NCI-H2196 treated with DMSO at 0.1 percent for 48 hours (cell line): ENCODE data around the gene RSPRY1.

Source experiments
- DNase-seq: peaks from one replicate; lab custom pipeline; 2025; ENCODE audit not compliant: unreplicated experiment; lab: John Stamatoyannopoulos, UW

Gene RSPRY1

DNA sequence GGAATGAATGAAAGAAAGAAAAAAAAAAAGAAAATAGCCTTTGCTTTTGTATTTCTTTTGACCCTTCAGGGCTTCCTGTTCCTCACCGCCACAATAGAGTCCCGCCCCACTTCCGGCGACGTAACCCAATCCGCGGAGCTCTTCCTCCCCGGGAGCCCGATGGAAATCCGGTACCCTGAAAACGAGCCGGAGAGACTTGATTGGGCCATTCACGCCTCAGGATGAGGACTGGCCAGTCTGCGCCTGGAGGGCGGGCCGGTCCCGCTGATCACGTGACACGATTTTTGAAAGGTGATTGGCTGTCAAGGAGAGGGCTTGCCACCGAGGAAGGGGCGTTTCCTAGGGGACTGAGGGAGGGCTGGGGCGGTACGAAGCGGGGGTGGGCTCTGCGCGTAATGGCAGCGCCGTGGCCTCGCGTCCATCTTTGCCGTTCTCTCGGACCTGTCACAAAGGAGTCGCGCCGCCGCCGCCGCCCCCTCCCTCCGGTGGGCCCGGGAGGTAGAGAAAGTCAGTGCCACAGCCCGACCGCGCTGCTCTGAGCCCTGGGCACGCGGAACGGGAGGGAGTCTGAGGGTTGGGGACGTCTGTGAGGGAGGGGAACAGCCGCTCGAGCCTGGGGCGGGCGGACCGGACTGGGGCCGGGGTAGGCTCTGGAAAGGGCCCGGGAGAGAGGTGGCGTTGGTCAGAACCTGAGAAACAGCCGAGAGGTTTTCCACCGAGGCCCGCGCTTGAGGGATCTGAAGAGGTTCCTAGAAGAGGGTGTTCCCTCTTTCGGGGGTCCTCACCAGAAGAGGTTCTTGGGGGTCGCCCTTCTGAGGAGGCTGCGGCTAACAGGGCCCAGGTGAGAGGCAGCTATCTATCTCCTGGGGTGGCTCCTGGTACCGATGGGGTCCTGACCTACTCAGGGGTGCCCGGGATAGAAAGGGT, at the start of gene RSPRY1, which contains the start of gene PSME3IP1:
RSPRY1 (plus strand) TSS at position 385 of the 927 bp plus-strand sequence. CDS start 18,330 bp downstream, outside the sequence.
PSME3IP1 (minus strand) TSS at position 95 of the 927 bp plus-strand sequence. CDS start 12,185 bp downstream, outside the sequence.
- peak; percentile 86 for DNase-seq

DNA sequence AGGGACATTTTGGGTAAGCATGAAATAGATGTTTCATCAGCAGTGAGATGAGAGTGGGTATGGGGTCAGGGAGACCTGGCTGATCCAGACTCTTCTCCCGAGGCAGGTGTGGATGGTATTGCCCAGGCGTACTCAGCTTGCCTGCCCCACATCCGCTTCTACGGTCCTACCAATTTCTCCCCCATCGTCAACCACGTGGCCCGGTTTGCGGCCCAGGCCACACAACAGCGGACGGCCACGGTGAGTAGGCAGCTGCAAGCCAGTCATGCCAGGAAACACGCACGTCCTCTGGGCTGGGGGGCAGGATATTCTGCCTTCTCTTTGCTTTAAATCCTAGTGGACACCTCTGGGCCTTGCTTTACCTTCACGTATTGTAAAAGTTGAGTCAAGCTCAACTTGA, 49.1 kb upstream of the RSPRY1 start:
- no peak for DNase-seq

DNA sequence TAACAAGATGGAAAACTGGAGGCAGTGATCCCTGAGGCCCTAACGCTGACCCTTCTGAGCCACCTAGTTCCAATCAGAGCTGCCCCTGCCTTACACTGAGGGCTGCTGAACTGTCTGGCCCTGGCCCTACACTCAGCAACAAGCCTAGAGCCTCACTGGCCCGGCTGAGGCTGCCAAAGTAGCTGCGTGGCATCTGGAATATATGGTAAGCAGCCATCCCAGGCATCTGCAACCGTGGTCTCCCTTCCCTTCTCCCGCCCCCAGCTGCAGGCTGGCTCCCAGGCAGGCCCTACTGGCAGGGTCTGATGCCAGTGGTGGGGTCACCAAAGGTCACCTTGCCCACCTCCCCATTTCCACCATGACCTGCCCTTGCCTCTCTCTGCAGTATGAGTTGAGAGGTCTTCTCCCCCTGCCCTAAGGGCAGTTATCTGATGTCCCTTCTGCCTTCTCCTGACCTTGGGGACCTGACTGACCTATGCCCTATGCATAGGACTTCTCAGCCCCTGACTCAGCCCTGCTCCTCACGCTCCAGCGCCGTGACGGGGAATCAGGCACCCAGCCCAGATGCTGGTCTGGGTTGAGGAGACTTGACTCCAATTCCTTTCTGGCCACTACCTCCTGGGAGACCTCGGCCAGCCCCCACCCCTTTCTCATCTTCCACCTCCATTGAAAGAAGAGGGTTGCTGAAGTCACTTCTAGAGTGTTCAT, 48.4 kb upstream of the RSPRY1 start:
- no peak for DNase-seq

DNA sequence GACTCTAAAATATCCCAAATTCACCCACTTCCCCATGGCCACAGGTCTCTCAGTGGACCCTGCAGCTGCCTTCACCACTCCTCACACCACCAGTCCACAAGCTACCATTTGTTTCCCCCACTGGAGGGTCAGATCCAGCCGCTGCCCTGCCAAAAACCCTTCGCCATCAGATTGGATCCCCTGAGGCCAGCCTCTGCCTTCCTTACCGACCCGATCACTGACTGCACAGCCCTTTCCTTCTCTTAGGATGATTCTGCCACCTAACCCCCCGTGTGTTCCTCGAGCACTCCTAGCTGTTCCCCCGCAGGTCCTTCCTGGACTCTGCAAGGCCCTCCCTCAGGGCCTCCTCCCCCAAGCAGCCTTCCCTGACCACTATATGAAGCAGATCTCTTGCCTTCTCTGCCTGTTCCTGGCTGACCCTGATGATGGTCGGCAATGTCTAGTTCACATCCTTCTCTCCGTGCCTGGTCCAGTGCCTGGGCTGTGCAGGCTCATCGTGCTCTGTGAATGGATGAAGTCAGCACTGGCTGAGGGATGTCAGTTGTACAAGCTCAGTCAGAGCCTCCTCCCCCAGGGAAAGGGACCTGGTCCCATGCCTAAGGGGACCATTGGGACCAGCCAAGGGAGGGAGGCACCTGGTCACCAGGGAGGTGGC, 47.7 kb upstream of the RSPRY1 start:
- DNase-seq: no peak

DNA sequence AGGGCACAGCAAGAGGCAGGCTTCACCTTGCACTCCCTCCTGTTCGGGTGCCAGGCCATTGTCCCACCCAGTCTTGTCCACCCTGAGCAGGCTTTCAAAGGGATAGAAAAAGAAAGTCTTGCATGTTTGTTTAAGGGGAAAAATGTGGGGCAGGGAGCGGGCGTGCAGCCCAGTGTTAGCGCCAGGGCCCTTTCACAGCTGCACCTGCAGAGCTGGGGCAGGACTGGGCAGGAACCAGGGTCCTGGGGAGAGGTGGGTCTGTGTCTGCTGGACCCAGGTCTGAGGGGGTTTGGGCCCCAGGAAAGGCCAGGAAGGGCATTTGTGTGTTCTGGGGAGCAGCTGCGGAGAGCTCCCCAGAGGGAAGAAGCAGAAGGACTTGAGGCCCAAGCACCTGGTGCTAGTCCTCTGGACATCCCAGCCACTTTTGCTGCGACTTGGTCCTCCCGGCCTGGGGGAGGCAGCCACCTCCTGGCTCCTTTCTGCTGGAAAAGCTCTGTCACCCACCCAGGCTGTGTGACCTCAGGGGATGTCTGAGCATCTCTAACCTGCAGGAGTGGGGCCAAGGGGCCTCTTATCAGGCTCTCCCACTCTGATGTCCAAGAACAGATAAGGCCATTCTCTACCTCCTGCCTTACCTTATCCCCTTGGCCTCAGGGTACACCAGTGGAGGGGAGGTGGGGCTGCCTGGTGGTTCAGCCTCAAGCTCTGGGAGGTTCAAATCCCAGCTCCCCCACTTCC, 45.0 kb upstream of the RSPRY1 start:
- DNase-seq: no peak

DNA sequence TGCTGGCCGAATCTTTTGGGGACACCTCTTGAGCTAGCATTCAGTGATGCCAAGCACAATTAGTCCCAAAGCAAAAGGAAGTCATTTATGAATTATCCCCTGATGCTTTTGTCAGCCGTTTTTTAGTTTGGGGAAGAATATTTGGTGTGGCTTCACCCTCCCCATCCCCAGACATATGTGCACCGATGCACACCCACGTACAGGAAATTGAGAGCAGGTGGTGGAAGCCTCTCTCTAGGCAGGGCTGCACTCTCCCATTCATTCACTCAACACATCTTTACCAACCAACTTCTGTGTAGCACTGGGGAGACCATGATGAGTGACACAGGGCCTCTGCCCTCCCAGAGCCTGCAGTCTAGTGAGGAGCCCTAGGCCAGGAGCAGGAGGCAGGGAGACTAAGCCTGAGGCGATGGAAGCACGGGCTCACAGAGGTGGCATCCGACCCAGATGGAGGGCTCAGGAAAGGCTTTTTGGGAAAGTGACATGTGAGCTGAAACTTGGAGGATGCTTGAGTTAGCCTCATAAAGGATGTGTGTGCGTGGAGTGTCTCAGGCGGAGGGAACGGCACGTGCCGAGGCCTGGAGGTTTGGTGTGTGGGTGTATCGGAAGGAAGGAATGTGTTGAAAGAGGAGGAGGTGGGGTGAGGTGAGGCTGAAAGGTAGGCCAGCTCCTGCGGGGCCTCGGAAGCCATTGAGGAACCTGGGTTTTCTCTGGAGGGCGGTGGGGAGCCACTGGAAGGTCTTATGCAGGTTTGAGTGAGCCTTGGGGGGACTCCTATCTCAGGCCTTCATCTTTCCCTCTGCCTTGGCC, 44.1 kb upstream of the RSPRY1 start:
- no peak for DNase-seq

DNA sequence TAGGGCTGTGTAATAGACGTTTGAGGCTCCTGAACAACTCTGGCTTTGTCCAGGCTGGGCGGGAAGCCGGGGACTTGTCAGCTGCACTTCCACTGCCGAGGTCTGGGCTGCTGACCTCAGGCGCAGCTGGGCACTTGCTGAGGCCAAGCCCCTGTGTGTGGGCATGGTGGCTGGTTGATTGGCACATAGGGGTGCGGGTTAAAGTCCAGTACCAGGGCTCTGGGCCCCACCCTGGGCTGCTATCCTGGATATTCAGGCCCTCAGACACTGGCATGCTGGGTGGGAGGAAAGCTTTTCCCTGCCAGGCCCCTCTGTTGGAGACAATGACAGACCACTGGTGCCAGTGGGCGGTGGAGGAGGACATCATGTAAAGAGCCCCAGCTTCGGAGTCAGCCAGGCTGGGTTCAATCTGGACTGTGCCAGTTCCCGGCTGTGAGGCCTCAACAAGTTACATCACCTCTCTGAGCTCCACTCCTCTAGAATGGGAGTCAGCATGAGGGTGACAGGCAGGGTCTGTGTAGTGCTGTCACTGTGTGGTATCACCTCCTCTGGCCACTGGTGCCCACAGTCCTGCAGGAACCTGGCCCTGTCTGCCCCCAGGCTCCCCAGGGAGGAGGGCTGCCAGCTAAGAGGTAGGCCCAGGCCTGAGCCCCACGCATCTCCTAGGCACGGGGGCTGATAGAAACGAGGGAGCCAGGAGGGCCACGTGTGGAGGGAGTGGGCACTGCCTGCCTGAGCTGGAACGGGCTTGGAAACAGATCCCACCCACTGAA, 42.8 kb upstream of the RSPRY1 start:
- no peak for DNase-seq

DNA sequence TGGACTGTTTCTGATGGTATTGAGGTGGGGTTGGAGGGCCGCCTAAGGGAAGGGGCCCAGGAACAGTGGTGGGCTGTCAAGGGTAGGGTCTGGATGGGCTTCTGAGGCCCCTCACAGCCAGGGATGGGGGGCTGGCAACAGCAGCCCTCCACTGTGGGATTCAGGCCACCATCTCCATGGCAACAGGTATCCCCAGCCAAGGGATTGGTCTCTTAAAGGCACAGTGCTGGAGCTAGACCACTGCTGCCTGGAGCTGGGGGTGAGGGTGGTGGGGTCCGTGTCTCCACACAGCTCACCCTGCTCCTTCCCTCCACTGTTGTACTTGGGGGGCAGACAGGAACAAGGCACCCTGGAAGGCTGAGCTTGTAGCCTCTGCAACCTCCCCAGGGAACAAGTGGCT, 42.1 kb upstream of the RSPRY1 start:
- DNase-seq: no peak

DNA sequence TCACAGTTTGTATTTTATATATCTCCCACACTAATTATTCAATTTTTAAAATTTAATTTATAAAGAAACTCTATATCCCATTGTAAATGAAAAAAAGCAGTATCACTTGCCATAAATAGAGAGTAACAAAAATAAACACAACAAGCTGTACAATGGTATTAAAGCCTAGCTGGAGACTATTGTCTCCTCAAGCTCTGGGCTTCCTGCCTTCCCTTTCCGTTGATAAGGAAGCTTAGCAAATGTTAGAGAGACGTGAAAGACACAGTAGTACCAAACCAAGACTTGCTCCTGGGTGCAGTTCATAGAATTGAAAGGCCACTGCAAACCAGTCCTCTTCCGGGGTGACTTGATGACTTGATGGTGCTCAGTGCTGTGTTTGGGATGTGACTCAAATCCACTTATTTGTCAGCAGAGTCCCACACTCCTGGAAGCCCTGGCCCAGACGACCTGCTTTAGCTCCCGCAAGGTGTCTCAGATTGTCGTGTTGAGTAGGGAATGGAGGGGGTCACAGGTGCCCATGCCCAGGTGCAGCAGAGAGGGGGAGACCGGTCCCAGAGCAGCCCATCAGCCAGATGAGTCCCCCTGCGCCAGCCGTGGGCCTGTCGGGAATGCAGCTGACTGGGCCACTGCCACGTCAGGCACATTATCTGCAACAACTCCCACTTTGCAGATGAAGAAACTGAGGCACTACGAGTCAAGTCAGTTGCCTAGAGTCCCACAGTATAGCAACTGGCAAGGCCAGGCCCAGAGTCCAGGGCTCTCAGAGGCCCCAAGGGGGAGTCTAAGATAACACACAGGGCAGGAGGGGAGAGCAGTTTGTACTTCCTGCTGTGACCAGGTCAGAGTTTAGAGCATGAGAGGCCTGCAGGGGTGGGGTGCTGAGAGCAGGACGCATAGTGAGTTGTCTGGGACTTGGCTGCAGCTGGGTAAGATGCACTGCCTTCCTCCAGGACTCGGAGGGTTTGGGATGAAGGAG, 40.8 kb upstream of the RSPRY1 start:
- DNase-seq: no peak

DNA sequence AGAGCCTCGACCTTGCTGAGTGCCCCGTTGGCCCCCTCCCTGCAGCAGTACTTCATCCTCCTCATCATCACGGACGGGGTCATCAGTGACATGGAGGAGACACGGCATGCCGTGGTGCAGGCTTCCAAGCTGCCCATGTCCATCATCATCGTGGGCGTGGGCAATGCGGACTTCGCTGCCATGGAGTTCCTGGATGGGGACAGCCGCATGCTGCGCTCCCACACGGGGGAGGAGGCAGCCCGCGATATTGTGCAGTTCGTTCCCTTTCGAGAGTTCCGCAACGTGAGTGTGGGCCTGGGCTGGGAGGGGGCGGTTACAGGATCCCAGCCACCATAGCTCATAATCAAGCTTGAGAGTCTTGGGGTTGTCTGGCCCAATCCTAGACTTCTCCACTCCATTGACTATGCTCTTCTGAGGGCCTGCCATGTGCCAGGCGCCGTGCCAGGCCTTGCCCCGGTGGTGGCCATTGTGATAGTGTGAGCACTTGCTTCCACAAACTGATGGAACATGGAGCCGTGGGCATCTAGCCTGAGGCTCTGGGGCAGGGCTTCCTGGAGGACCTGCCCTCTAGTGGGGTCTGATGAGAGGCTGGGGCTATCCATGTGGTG, 40.0 kb upstream of the RSPRY1 start:
- DNase-seq: no peak

DNA sequence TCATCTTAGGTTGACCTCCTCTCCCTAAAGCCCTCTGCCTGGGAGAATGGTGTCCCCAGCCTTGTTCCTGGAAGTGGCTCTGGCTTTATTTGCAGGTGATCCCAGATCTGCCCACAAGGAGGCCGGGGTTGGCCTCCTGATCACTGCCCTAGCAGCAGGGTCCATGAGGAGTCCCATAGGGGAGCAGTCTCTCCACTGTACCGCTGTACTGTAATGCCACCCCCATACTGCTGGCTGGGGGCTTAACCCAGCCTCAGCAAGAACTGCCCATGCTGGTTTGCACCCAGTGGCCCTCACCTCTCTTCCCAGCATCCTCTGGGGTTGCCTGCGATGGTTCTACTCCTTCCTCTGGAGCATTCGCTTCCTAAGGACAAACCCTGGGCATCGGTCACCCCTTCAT, 39.4 kb upstream of the RSPRY1 start:
- no peak for DNase-seq

DNA sequence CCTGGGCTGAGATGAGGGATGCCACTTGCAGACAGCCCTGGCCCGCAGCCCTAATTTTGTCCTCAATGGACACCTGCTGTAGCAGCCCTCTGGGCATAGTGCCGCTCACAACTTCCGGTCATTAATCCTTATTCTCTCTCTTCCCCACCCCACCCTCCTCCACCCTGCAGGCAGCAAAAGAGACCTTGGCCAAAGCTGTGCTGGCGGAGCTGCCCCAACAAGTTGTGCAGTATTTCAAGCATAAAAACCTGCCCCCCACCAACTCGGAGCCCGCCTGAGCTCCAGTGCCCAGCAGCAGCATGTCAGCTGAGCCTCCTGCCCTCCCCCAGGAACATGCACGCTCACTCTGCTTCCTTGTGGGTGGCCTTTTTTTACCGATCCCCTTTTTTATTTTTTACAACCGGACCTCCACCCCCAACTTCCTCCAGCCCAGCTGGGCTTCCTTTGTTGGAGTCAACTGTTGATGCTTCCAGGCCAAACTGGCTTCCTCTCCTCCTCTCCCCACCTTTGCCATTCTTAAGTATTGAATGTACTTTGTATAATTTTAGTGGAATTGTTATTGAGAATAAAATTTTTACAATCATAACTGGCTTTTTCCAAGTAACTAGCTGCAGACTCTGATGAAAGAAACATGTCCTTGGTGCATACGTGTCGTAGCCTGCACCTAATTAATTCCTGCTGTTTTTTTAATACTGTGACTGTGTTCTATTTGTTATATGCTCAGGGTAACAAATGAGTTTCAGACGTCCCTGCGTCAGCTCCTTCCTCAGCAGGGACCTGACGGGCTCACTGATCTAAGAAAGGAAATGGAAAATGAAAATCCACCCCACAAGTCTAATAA, 38.5 kb upstream of the RSPRY1 start:
- no peak for DNase-seq

DNA sequence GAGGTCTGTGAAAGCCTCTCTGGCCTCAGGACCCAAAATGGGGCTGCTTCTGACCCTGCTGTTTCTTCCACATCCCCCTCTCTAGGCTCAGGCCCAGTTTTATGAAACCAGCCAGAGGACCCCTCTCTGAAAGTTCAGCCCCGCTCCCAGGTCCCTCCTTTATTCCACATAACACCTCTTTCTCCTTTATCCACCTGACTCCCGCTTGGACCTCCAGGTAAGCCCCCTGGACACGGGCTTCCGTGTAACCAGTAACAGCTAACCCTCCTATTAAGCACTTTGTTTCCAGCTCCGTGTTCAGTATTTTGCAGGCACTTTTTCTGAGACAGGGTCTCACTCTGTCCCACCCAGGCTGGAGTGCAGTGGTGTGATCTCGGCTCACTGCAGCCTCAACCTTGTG, 37.6 kb upstream of the RSPRY1 start:
- DNase-seq: no peak

DNA sequence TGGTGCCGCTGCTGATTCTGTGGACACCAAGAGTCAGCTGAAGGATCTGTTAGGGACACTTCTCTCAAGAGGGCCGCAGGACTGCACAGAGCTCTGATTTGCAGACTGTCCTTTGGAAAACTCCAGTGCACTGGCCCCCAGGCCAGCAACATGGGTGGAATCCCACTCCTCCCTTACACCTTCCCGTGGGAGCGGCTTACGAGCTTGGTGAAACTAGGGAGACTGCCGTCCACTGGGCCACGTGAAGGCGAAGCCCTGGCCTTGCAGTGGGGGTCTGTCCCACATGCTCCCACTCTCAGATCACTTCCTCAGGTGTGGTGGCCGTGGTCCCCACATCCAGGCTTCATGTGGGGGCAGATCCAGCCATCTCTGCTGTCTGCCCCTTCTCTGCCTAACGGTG, 36.7 kb upstream of the RSPRY1 start:
- DNase-seq: no peak

DNA sequence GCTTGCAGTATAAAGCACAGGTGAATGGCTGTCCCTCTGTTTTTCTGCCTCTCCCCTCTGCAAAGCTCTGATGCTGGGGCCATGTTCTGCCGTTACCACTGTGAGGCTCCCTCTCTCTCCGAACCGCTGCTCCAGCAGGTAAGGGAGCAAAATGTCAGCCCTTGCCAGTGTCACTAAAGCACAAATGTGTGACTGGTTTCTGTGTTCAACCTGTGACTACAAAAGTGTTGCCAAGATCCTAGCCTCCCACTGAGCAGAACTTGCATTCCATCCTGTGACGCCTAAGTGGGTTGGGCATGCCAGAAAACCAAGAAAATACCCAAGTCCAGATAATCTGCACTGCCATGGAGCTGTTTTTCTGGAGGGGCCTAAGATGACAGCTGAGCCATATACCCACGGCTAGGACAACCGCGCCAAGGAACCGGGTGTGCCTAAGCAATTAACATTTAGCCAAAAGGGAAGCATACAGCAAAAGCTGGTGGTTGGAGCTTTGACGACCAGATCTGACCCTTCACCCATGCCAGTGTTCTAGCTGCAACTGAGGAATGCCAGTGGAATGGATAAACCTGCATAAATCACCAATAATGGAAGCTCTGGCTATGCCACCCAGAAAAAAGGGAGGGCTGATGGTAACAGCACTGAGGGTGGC, 35.3 kb upstream of the RSPRY1 start:
- no peak for DNase-seq

DNA sequence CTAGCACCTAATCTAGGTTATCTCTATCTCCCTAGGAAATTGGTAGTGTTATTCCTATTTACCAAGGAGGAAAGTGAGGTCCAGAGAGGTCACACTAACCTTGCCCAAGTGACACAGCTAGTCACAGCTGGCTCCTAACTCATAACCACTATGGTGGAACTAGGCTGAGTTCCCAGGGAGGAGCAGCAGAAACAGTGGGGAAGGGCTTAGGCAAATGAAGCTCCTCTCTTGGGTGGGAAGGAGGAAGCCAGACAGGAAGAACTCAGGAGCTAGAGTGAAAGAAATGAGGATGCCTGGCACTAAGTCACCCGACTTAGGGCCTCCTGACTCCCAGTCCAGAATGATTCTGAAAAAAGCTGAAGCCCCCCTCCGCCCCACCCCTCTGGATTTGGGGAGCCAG, 34.8 kb upstream of the RSPRY1 start:
- DNase-seq: no peak
